H1 (cell line): ENCODE data around the gene WDR59. TPM values are rescaled to one million over a fixed set of nuclear protein-coding genes. Genes with fewer than 3 reads are reported as not detected.
A peak's percentile ranks its signal among the peaks of the same experiment; 100 is the strongest.

Experiments
- ASH2L ChIP-seq: fragments of 200-600, 300-600 bp; sonication (generic); IDR thresholded peaks from one replicate; pipeline ENCODE4 v1.7.1; 2017; ENCODE audit warnings: low read length
- CHD7 ChIP-seq: fragments of 300-600 bp; sonication (generic); IDR thresholded peaks from 2 replicates; pipeline ENCODE4 v1.7.1; 2012; ENCODE audit warnings: low read length, moderate library complexity, mild to moderate bottlenecking, inconsistent platforms; ENCODE audit not compliant: insufficient replicate concordance
- EP300 ChIP-seq, 2 experiments: IDR thresholded peaks; 1 replicate in 1 of 2; 2 replicates in 1 of 2; pipeline ENCODE4 v1.6.1; 2011 to 2012; ENCODE audit warnings: low read depth in 2 of 2, low read length in 2 of 2, mild to moderate bottlenecking in 2 of 2, borderline replicate concordance in 1 of 2, inconsistent platforms in 1 of 2, moderate library complexity in 1 of 2
- KDM5A ChIP-seq: fragments of 200-600 bp; IDR thresholded peaks from 2 replicates; pipeline ENCODE4 v1.7.1; 2012; ENCODE audit warnings: mild to moderate bottlenecking, low read length, inconsistent platforms, mixed read lengths
- MAX ChIP-seq: IDR thresholded peaks from 2 replicates; pipeline ENCODE4 v1.6.1; 2012; ENCODE audit warnings: inconsistent platforms
- RBBP5 ChIP-seq: IDR thresholded peaks from 2 replicates; pipeline ENCODE4 v1.7.1; 2012; ENCODE audit warnings: low read depth, mild to moderate bottlenecking, inconsistent platforms, low read length, moderate library complexity, borderline replicate concordance
- RFX5 ChIP-seq: IDR thresholded peaks from 2 replicates; pipeline ENCODE4 v1.6.1; 2011; ENCODE audit warnings: low read depth, low read length, improper control_type of control experiment, borderline replicate concordance
- SUZ12 ChIP-seq: fragments of 200-600 bp; sonication (generic); IDR thresholded peaks from 2 replicates; pipeline ENCODE4 v1.6.1; 2012; ENCODE audit warnings: mild to moderate bottlenecking, inconsistent platforms, low read length, moderate library complexity, mixed read lengths
- TCF12 ChIP-seq: IDR thresholded peaks from 2 replicates; pipeline ENCODE4 v1.6.1; 2011; ENCODE audit warnings: low read depth, mild to moderate bottlenecking, low read length
- polyA plus RNA-seq, 7 experiments: library from polyadenylated mRNA; depleted of rRNA in 3 of 7; stranded (reverse) in 5 of 7; unstranded in 2 of 7; fragments of >200 nt in 5 of 7; fragments of 200-250 nt in 2 of 7; gene quantifications; 1 replicate in 5 of 7; 2 replicates in 1 of 7; 4 replicates in 1 of 7; pipeline versions ENCODE4 v1.2.1 to v1.2.3, GENCODE V29; 2011 to 2013; ENCODE audit warnings: missing spikeins in 2 of 7, mixed read lengths in 2 of 7
- total RNA-seq: library from RNA; stranded (reverse); fragmentation: NEBNext Ultra II Directional; extraction: Animal tissue kit (Norgen Biotek cat#: 25700); gene quantifications from 2 replicates; pipeline ENCODE4 v1.2.1, GENCODE V29; 2021
- TF ChIP-seq, protein P1 (sequence below): IDR thresholded peaks from 2 replicates; pipeline ENCODE4 v1.6.1; 2012; ENCODE audit warnings: inconsistent platforms

WDR59 gene
- total and polyA plus RNA-seq, 2 of the 8 experiments (the other 6 are each of a cell fraction or from before 2014, with no cell fraction given) = 84.2 to 124 TPM

DNA sequence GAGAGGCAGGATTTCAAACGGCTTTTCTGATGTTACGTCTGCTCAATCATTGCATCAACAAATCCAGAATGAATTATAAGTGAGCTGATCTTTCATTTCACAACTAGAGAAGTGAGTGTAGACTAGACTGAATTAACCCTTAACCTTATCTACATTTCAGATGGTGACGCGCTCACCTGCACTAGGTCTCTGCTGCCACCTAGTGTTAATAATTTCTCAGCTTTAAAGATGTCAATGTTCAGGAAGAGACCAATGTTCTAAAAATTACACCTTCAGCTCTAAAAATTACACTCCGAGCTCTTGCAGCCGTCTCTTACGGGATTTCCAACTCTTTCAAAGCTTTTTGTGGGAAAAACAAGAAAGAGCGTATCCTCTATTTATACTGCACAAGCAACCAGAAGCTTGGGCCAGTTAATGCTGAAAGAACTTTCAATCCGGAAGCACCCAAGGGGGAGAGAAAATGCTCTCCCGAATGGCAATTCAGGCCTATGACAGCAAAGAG lies 122.1 kb downstream of the WDR59 start (continued):
- TF ChIP-seq CHD7 = peak; percentile 48
- TF ChIP-seq, protein P1, sequence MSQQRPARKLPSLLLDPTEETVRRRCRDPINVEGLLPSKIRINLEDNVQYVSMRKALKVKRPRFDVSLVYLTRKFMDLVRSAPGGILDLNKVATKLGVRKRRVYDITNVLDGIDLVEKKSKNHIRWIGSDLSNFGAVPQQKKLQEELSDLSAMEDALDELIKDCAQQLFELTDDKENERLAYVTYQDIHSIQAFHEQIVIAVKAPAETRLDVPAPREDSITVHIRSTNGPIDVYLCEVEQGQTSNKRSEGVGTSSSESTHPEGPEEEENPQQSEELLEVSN = no peak
- TF ChIP-seq KDM5A = no peak
- TF ChIP-seq RFX5 = no peak
- TF ChIP-seq TCF12 = no peak
- no peak for TF ChIP-seq EP300 (IDR thresholded peaks at IDR 0.05; ENCODE audit: borderline replicate concordance in 1 of 2, low read depth in 2 of 2, low read length in 2 of 2)
- no peak for TF ChIP-seq MAX
- no peak for TF ChIP-seq ASH2L
- no peak for TF ChIP-seq SUZ12
- no peak for TF ChIP-seq RBBP5
